HepG2 (cell line): ENCODE results near the gene HIPK4. TPM values are rescaled to one million over a fixed set of nuclear protein-coding genes. Genes with fewer than 3 reads are reported as not detected.

Experiments
- ATAC-seq: fragments of 200-7000 bp; cut with Tn5 transposase; 3 replicates; pipeline ENCODE4 v1.9.1; 2020; ENCODE audit warnings: mild to moderate bottlenecking, moderate library complexity
- BruUV-seq: library from RNA; stranded (reverse); fragments of 400-500 nt; replicated peaks from 2 replicates; lab custom pipeline; 2021; lab: Mats Ljungman, UMichigan
- CTCF ChIA-PET: fragments of 300-600 bp; formaldehyde crosslinking; extraction: SDS; loops from one replicate; lab custom pipeline; 2021; ENCODE audit warnings: low total read pairs, inconsistent platforms, low intra/inter-chr PET ratio; lab: Yijun Ruan, JAX
- POLR2A ChIA-PET: fragments of 350-600 bp; sonication (Branson Sonifier 250); formaldehyde crosslinking; loops from one replicate; lab custom pipeline; 2020; ENCODE audit warnings: antibody characterized with exemption, inconsistent platforms; lab: Yijun Ruan, JAX
- DNase-seq: peaks from one replicate; pipeline ENCODE4 v3.0.0-alpha.2; 2015; ENCODE audit warnings: low spot score
- FAIRE-seq: peaks from 3 replicates; lab custom pipeline; 2011; peaks lifted over from hg19 to GRCh38; lab: Jason Lieb, UNC
- H2AFZ ChIP-seq: one replicate; pipeline ENCODE4 v1.6.1; 2011; ENCODE audit warnings: low read length, inconsistent platforms
- H3K27ac ChIP-seq: fragments of 300-600 bp; 3 replicates; pipeline ENCODE4 v1.8.0; 2011; ENCODE audit warnings: mixed run types, mild to moderate bottlenecking, mixed read lengths, low read length, inconsistent platforms; ENCODE audit not compliant: insufficient read depth; ENCODE audit errors: extremely low read length
- H3K27me3 ChIP-seq, 2 experiments: fragments of 200-600 bp in 1 of 2; 2 replicates in 1 of 2; 3 replicates in 1 of 2; pipeline versions ENCODE4 v1.6.0 to v1.8.0; 2011; ENCODE audit warnings: low read length in 2 of 2, mild to moderate bottlenecking in 2 of 2, moderate library complexity in 2 of 2, inconsistent platforms in 1 of 2; ENCODE audit not compliant: insufficient read depth in 2 of 2, control insufficient read depth in 1 of 2
- H3K36me3 ChIP-seq, 2 experiments: fragments of 200-600 bp in 1 of 2; replicated peaks in 1 of 2; 2 replicates in 1 of 2; 3 replicates in 1 of 2; pipeline versions ENCODE4 v1.5.1 to v1.8.0; 2011; ENCODE audit warnings: low read length in 2 of 2, inconsistent platforms in 1 of 2; ENCODE audit not compliant: insufficient read depth in 2 of 2, control insufficient read depth in 1 of 2
- H3K4me1 ChIP-seq: 2 replicates; pipeline ENCODE4 v1.5.1; 2012; ENCODE audit warnings: low read length, inconsistent platforms; ENCODE audit not compliant: insufficient read depth
- H3K4me2 ChIP-seq: 2 replicates; pipeline ENCODE4 v1.6.0; 2011; ENCODE audit warnings: low read depth, low read length, inconsistent platforms
- H3K4me3 ChIP-seq, 3 experiments: fragments of 200-600 bp in 1 of 3; sonication (generic), shearing (Covaris generic) in 1 of 3; replicated peaks in 1 of 3; 2 replicates each; pipeline ENCODE4 v1.5.1; 2011 to 2016; ENCODE audit warnings: low read length in 3 of 3, inconsistent platforms in 2 of 3, low read depth in 2 of 3, mild to moderate bottlenecking in 2 of 3, control low read depth in 1 of 3, mixed read lengths in 1 of 3; ENCODE audit not compliant: insufficient read depth in 1 of 3
- H3K79me2 ChIP-seq: one replicate; pipeline ENCODE4 v1.6.1; 2011; ENCODE audit warnings: low read length, inconsistent platforms; ENCODE audit not compliant: insufficient read depth
- H3K9ac ChIP-seq: 2 replicates; pipeline ENCODE4 v1.6.0; 2011; ENCODE audit warnings: mild to moderate bottlenecking, low read depth, low read length, inconsistent platforms; ENCODE audit not compliant: insufficient read depth
- H3K9me3 ChIP-seq: 2 replicates; pipeline ENCODE4 v1.5.1; 2012; ENCODE audit warnings: mild to moderate bottlenecking, low read length
- H4K20me1 ChIP-seq: 2 replicates; pipeline ENCODE4 v1.6.0; 2011; ENCODE audit warnings: inconsistent platforms, mild to moderate bottlenecking, low read length, moderate library complexity; ENCODE audit not compliant: insufficient read depth
- CBX5 ChIP-seq: sonication (generic); formaldehyde crosslinking; IDR thresholded peaks from 2 replicates; pipeline ENCODE4 v1.4.0; 2020; ENCODE audit warnings: missing genetic modification reagents, borderline replicate concordance
- DMTF1 ChIP-seq: sonication (generic); formaldehyde crosslinking; IDR thresholded peaks from 2 replicates; pipeline ENCODE4 v1.4.0; 2020; ENCODE audit warnings: mild to moderate bottlenecking, missing genetic modification reagents
- E2F5 ChIP-seq: sonication (generic); formaldehyde crosslinking; conservative IDR thresholded peaks from 2 replicates; pipeline ENCODE4 v1.4.0; 2020; ENCODE audit warnings: missing genetic modification reagents
- FOSL2 ChIP-seq: sonication (generic); formaldehyde crosslinking; IDR thresholded peaks from 2 replicates; pipeline ENCODE4 v1.4.0; 2020; ENCODE audit warnings: missing genetic modification reagents
- MED8 ChIP-seq: sonication (generic); formaldehyde crosslinking; IDR thresholded peaks from 2 replicates; pipeline ENCODE4 v1.8.1; 2023; ENCODE audit warnings: mild to moderate bottlenecking, missing genetic modification reagents; ENCODE audit not compliant: insufficient replicate concordance
- PBX2 ChIP-seq: IDR thresholded peaks from 2 replicates; pipeline ENCODE4 v1.6.1; 2016; ENCODE audit warnings: control low read depth
- SRSF4 ChIP-seq: fragments of 200-400 bp; formaldehyde crosslinking; IDR thresholded peaks from one replicate; pipeline ENCODE4 v1.6.1; 2018; ENCODE audit warnings: mild to moderate bottlenecking, low read depth, low read length, moderate library complexity; ENCODE audit not compliant: poor library complexity, severe bottlenecking
- TCF7L2 ChIP-seq: IDR thresholded peaks from 2 replicates; pipeline ENCODE4 v1.6.1; 2011; ENCODE audit warnings: mild to moderate bottlenecking, low read depth, low read length, moderate library complexity
- ZFP62 ChIP-seq: sonication (generic); formaldehyde crosslinking; IDR thresholded peaks from 2 replicates; pipeline ENCODE4 v1.4.0; 2020; ENCODE audit warnings: missing genetic modification reagents
- ZNF10 ChIP-seq: sonication (generic); formaldehyde crosslinking; IDR thresholded peaks from 2 replicates; pipeline ENCODE4 v1.4.0; 2020; ENCODE audit warnings: mild to moderate bottlenecking, low read depth, missing genetic modification reagents, borderline replicate concordance
- ZNF264 ChIP-seq: sonication (generic); formaldehyde crosslinking; IDR thresholded peaks from 2 replicates; pipeline ENCODE4 v1.4.0; 2020; ENCODE audit warnings: missing genetic modification reagents
- ZNF567 ChIP-seq: sonication (generic); formaldehyde crosslinking; IDR thresholded peaks from 2 replicates; pipeline ENCODE4 v1.8.1; 2023; ENCODE audit warnings: mild to moderate bottlenecking, missing genetic modification reagents, borderline replicate concordance
- ZNF816 ChIP-seq: sonication (generic); formaldehyde crosslinking; IDR thresholded peaks from 2 replicates; pipeline ENCODE4 v1.8.0; 2022; ENCODE audit warnings: missing genetic modification reagents, mild to moderate bottlenecking, borderline replicate concordance
- ZSCAN22 ChIP-seq: sonication (generic); formaldehyde crosslinking; IDR thresholded peaks from 2 replicates; pipeline ENCODE4 v1.4.0; 2020; ENCODE audit warnings: mild to moderate bottlenecking, missing genetic modification reagents
- WGBS: methylation state at CpG from one replicate; pipeline ENCODE4 v1.1.6; 2017; ENCODE audit warnings: low lambda C conversion rate; 5-methylcytosine and 5-hydroxymethylcytosine counted together
- in situ Hi-C: cut with HindIII; loops from 2 replicates; pipeline ENCODE4 v1.10.0; 2017; ENCODE audit warnings: low pct_unique_long_range_greater_than_20kb; ENCODE audit not compliant: extremely low pct_ligation_motif_present
- intact Hi-C: fragments of 100-400 bp; cut with micrococcal nuclease; formaldehyde crosslinking; loops from one replicate; pipeline ENCODE4 v1.10.0; 2022; ENCODE audit not compliant: unreplicated experiment
- polyA plus RNA-seq, 8 experiments: library from polyadenylated mRNA; depleted of rRNA in 3 of 8; stranded (reverse) in 7 of 8; unstranded in 1 of 8; fragments of >200 nt; fragmentation: Illumina TruSeq in 4 of 8; extraction: Trizol in 4 of 8; gene quantifications; 2 replicates each; pipeline versions ENCODE4 v1.2.1 to v1.2.3, GENCODE V29; 2011 to 2016; ENCODE audit warnings: low read depth in 4 of 8, missing spikeins in 1 of 8, mixed read lengths in 1 of 8; ENCODE audit not compliant: insufficient read depth in 1 of 8
- total RNA-seq, 5 experiments: library from RNA; depleted of rRNA; stranded (reverse); fragments of >200 nt; fragmentation: Illumina TruSeq; extraction: Trizol; gene quantifications; 2 replicates each; pipeline ENCODE4 v1.2.3, GENCODE V29; 2016; ENCODE audit warnings: low read depth in 1 of 5
- TF ChIP-seq, protein P1 (sequence below): sonication (generic); formaldehyde crosslinking; IDR thresholded peaks from 2 replicates; pipeline ENCODE4 v1.4.0; 2020; ENCODE audit warnings: missing genetic modification reagents; ENCODE audit errors: not compliant biosample characterization

Gene HIPK4
- total and polyA plus RNA-seq, 2 of the 13 experiments (the other 11 are each of a cell fraction or from before 2014, with no cell fraction given), result 0.03 TPM; not detected in 1

- no TSS peak for BruUV-seq
- POLR2A ChIA-PET, result interaction anchor here (1.7 kb wide), 1 partner anchor 29 kb away, joined by 5 read pairs; the partner anchor contains the start of gene SERTAD1
- no peak overlapping the region for H3K9ac ChIP-seq
These were observed 7.0 kb upstream of the HIPK4 start for GRCh38 chr19:40396886-40397567.

More at GRCh38 chr19:40396886-40397567, 7.0 kb upstream of the HIPK4 start:
- ATAC-seq (no peak), FAIRE-seq (no peak), DNase-seq (no peak)
- TF ChIP-seq MED8 (CRISPR knock-in tag) (no peak), ZNF264 (no peak), ZNF816 (CRISPR knock-in tag) (no peak), E2F5 (CRISPR knock-in tag) (no peak), TCF7L2 (no peak), DMTF1 (CRISPR knock-in tag) (no peak), ZFP62 (CRISPR knock-in tag) (no peak), PBX2 (no peak), CBX5 (CRISPR knock-in tag) (no peak), ZSCAN22 (CRISPR knock-in tag) (no peak), SRSF4 (no peak), ZNF10 (CRISPR knock-in tag) (no peak), ZNF567 (CRISPR knock-in tag) (no peak), FOSL2 (no peak)
- TF ChIP-seq, protein P1, sequence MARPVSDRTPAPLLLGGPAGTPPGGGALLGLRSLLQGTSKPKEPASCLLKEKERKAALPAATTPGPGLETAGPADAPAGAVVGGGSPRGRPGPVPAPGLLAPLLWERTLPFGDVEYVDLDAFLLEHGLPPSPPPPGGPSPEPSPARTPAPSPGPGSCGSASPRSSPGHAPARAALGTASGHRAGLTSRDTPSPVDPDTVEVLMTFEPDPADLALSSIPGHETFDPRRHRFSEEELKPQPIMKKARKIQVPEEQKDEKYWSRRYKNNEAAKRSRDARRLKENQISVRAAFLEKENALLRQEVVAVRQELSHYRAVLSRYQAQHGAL (CRISPR knock-in tag), result no peak
- WGBS, result 40% methylated on average over 5 of the region's 20 CpGs
- no peak overlapping the region for H3K4me2 ChIP-seq
- in situ Hi-C loops (no loop called here), intact Hi-C loops (no loop called here)
- H2AFZ ChIP-seq, result no peak overlapping the region
- H3K9me3 ChIP-seq, result no peaks in the 10 kb centered on the region
- no peaks in the 10 kb centered on the region for H3K79me2 ChIP-seq
- H3K4me1 ChIP-seq, result peaks cover 6% of the 10 kb centered on the region
- no peaks in the 10 kb centered on the region for H3K36me3 ChIP-seq
- H3K4me3 ChIP-seq, result no peak overlapping the region
- H4K20me1 ChIP-seq, result no peaks in the 10 kb centered on the region
- H3K27ac ChIP-seq, result no peak overlapping the region
- peaks cover 10 to 35% of the 10 kb centered on the region in 2 experiments; a peak in 4 of 5 replicates for H3K27me3 ChIP-seq
- CTCF ChIA-PET, result no interaction called here
